22Rv1 (cell line): ENCODE results near the gene ATP2A3.

Source experiments
- CTCF ChIP-seq: fragments of 450-650 bp; IDR thresholded peaks from 2 replicates; pipeline ENCODE4 v1.5.1; 2017; ENCODE audit warnings: mild to moderate bottlenecking
- ZFX ChIP-seq: fragments of 450-650 bp; IDR thresholded peaks from 2 replicates; pipeline ENCODE4 v1.6.1; 2017; ENCODE audit warnings: antibody characterized with exemption, borderline replicate concordance

GRCh38 chr17:3970668-3971067 lies 6.4 kb upstream of the ATP2A3 start:
- TF ChIP-seq CTCF (no peak), ZFX (no peak)
